DOHH2 (cell line): ENCODE measurements around the gene DOK6.

ENCODE experiments used
- CTCF ChIP-seq: fragments of 200-600 bp; sonication (generic); IDR thresholded peaks from one replicate; pipeline ENCODE4 v1.5.1; 2014; ENCODE audit warnings: antibody characterized with exemption, mild to moderate bottlenecking, low read depth, low read length; ENCODE audit not compliant: poor library complexity, severe bottlenecking
- EZH2phosphoT487 ChIP-seq: fragments of 200-600 bp; sonication (generic); IDR thresholded peaks from 2 replicates; pipeline ENCODE4 v1.6.1; 2017; ENCODE audit warnings: borderline replicate concordance, mild to moderate bottlenecking, antibody characterized with exemption, low read length, moderate library complexity, mixed read lengths

DNA sequence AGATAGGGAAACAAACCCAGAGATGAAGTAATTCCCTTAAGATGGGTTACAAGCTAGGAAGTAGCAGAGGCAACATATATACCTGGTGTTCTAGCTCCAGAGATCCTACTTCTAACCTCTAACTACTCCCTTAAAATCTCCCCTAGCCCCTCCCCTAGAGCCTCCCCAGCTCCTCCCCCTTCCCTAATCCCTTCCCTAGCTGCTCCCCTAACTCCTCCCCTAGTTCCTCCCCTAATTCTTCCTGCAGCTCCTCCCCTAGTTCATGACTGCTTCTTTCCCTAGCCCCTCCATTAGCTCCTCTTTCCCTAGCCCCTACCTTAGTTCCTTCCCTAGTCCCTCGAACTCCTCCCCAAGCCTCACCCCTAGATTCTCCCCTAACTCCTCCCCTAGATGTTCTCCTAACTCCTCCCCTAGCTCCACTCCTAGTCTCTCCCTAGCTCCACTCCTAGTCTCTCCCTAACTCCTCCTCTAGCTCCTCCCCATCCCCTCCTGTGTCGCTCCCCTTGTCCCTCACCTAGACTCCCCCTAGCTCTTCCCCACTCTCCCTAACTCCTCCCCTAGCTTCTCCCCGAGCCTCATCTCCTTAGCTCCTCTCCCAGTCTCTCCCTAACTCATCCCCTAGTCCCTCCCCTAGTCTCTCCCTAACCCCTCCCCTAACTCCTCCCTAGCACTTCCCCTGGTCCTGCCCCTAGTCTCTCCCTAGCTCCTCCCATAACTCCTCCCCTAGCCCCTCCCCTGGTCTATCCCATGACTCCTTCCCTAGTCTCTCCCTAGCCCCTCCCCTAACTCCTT lies 438.1 kb downstream of the DOK6 start:
- no peak for TF ChIP-seq CTCF
- no peak for TF ChIP-seq EZH2phosphoT487
